Esophagus squamous epithelium (tissue), 4 donors: ENCODE measurements around the gene ARHGEF1.

Experiments used
- POLR2A ChIP-seq, 4 donors: fragments of 450-650 bp; IDR thresholded peaks; one replicate each; pipeline ENCODE4 v1.6.1; 2017; ENCODE audit warnings: antibody characterized with exemption in 4 of 4, mild to moderate bottlenecking in 4 of 4, moderate library complexity in 3 of 4
- TF ChIP-seq, protein P1 (sequence below), 6 experiments: fragments of 450-650 bp in 4 of 6; fragments of 200-600 bp in 2 of 6; sonication (generic) in 2 of 6; IDR thresholded peaks; one replicate each; pipeline ENCODE4 v1.5.1; 2016 to 2019; ENCODE audit warnings: antibody characterized with exemption in 6 of 6, mild to moderate bottlenecking in 4 of 6, moderate library complexity in 4 of 6

DNA sequence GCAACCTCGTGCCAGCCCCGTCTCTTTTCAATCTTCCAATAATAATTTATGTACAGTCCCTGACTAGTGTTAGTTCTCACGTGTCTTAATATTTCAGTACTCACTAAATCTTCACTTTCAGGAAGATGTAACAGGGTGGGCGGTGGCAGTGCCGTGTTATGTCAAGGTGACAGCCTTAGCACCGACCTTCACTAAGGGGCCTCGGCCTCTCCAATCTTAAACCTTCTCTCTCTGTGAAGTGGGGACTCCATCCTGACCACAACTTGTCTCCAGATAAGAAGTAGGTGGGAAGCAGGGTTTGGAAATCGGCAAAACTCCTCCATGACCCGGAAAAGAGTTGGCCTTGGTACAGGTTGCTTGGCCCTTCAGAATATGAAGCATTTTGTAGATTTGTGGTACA lies 21.1 kb upstream of the ARHGEF1 start:
- no peak for TF ChIP-seq POLR2A (IDR thresholded peaks at IDR 0.05)
- TF ChIP-seq, protein P1, sequence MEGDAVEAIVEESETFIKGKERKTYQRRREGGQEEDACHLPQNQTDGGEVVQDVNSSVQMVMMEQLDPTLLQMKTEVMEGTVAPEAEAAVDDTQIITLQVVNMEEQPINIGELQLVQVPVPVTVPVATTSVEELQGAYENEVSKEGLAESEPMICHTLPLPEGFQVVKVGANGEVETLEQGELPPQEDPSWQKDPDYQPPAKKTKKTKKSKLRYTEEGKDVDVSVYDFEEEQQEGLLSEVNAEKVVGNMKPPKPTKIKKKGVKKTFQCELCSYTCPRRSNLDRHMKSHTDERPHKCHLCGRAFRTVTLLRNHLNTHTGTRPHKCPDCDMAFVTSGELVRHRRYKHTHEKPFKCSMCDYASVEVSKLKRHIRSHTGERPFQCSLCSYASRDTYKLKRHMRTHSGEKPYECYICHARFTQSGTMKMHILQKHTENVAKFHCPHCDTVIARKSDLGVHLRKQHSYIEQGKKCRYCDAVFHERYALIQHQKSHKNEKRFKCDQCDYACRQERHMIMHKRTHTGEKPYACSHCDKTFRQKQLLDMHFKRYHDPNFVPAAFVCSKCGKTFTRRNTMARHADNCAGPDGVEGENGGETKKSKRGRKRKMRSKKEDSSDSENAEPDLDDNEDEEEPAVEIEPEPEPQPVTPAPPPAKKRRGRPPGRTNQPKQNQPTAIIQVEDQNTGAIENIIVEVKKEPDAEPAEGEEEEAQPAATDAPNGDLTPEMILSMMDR (IDR thresholded peaks at IDR 0.05), result no peak
